Inferior parietal cortex (tissue), 1 donor: ENCODE results near the gene LYAR.
"Not testable (repeated sequence)": the region's sequence is repeated elsewhere in the genome, so short reads cannot be mapped to it uniquely, and the experiment has no call there.

Source experiments
- DNase-seq: peaks from one replicate; pipeline ENCODE4 v3.0.0-alpha.2; 2016; ENCODE audit errors: extremely low spot score

LYAR gene

DNA sequence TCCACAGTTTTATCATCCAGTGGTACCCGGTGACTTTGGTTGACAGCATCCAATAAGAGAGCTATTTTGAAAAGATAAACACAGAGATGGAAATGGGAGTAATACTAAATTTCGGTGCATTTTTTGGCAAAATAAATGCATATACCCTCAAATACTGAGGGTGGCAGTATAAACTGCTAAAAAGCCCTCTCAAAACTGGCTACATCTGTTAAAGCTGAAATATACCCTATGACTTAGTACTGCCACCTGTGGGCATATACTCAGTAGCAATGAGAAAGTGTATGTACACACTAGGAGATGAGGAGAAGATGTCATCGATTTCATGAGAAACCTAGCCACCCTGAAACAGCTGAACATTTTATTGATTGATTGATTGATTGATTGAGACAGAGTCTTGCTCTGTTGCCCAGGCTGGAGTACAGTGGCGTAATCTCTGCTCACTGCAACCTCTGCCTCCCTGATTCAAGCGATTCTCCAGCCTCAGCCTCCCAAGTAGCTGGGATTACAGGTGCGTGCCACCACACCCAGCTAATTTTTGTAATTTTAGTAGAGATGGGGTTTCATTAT is 29.7 kb downstream of the LYAR start:
- DNase-seq = no peak

DNA sequence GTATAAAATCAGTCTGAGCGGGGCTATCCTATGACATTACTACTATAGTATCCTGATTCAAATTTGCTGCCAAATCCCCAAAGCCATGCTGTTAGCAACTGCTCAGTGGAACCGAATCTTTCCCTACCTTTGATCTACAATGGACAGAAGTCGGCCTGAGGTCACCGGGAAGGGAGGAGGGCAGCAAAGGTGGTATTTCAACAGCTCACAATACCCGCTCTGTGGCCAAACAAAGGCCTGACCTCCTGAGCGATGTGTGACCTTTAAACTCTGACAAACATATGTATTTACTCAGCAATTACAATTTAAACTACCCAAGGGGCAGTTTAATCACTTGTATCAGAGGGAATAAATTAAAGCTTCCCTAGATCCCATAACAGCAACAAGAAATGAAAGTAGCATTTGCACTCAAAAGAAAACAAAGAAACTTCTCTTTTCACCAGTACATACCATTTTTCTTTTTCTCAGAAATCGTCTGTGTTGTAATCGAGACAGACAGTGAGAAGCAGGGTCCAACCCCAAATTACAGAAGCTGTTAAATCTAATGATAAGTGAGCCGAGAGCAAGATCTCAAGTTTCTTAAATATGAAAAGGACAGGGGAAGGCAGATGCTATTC is 30.4 kb downstream of the LYAR start:
- no peak for DNase-seq

DNA sequence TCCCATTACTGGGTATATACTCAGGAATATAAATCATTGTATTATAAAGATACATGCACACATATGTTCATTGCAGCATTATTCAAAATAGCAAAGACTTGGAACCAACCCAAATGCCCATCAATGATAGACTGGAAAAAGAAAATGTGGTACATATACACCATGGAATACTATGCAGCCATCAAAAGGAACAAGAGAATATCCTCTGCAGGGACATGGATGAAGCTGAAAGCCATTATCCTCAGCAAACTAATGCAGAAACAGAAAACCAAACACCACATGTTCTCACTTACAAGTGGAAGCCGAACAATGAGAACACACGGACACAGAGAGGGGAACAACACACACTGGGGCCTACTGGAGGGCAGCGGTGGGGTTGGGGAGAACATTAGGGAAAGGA is 32.2 kb downstream of the LYAR start:
- DNase-seq = not testable (repeated sequence)

DNA sequence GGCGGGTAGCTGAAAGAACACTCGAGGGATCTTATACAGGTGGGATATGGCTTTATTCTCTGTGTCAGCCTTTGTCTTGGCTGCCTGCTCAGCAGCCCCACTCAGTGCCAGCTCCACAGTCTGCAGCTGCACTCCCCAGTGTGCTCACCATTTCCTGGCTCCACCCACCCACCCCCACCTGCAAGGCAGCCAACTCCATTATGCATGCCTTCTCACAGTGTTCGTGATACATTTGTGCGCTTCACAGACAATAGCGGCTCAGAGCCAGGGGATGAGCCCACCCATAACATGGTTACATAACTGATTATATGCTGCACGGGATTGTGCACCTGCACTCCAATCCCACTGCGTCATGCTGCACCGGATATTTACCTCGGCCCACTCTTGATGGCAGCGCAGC is 33.2 kb downstream of the LYAR start:
- no peak for DNase-seq

DNA sequence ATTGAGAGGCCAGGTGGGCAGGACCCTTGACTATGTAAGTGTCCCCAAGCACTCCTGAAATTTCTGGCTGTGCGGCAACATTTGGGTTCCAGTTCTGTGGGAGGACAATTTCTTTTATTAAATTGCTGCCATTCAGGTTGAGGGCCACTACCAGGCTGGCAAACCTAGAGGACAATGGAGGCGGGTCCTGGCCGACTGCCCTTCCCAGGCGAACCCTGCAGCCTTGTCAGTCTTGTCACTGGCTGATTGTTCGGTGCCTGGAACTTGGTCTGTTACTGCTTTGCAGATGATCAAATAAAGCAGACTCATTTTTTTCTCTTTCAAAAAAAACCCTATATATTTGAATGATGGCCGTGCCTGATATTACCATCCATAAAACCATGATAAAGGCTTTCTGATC is 35.3 kb downstream of the LYAR start:
- DNase-seq = peak; percentile 62

DNA sequence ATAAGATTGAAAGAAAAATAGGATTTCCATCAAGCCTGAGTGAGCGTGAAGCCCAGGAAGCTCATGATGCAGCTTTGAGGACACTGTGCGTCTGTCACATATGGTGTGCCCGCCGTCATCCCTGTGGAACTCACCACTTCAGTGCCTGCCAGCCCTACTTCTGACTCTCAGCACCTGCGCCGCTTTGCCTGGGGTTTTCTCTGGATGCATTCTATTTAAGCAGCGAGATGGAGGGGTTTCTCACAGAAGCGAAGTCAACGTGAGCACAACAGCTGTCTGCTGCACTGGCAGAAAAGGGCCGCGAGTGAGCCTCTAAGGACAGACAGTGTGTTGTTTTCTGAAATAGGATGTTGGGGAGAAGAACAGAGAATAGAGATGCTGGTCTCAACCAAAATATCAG is 35.8 kb downstream of the LYAR start:
- no peak for DNase-seq

DNA sequence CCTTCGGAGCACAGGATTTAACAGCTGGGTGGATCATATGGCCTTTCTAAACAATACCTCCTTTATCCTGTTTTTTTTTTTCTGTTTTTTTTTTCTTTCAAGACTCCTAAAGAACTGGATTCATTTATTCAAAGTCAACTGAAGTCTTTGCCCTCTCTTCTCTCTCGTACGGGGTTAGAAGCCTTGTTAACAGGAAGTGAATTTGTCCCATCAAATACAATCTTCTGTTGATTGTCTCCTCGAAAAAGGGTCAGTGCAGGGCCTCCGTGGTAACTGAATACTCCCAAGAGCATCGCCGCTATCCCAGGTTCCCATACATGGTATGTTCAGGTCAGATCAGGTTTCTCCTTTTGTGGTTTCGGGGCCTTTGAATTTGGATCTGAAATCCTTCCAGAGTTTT is 40.1 kb downstream of the LYAR start:
- DNase-seq = no peak

DNA sequence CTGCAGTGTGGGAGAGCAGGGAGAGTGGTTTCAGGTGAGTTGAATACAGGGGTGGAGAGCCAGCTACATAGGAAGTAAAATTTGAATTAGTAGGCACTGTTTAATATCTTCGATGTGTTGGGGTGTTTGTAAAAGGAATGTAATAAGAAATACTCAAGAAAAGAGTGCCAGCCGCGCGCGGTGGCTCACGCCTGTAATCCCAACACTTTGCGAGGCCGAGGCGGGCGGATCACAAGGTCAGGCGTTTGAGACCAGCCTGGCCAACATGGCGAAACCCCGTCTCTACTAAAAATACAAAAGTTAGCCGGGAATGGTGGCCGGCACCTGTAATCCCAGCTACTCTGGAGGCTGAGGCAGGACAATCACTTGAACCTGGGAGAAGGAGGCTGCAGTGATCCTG is 40.6 kb downstream of the LYAR start:
- not testable (repeated sequence) for DNase-seq

DNA sequence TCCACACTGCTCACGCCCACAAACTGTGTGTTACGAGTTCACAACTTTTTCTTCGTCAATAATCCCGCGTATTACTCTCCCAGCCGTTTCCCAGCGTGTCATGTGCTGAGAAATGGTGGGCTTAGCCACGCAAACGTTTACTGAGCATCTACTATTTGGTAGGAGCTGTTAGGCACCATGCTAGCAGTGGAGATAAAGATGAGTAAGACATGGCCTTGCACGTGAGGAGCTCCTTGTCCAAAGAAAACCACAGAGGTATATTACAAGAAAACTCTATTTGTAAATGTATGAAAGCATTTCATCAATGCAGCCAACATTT is 41.1 kb downstream of the LYAR start:
- DNase-seq = no peak

DNA sequence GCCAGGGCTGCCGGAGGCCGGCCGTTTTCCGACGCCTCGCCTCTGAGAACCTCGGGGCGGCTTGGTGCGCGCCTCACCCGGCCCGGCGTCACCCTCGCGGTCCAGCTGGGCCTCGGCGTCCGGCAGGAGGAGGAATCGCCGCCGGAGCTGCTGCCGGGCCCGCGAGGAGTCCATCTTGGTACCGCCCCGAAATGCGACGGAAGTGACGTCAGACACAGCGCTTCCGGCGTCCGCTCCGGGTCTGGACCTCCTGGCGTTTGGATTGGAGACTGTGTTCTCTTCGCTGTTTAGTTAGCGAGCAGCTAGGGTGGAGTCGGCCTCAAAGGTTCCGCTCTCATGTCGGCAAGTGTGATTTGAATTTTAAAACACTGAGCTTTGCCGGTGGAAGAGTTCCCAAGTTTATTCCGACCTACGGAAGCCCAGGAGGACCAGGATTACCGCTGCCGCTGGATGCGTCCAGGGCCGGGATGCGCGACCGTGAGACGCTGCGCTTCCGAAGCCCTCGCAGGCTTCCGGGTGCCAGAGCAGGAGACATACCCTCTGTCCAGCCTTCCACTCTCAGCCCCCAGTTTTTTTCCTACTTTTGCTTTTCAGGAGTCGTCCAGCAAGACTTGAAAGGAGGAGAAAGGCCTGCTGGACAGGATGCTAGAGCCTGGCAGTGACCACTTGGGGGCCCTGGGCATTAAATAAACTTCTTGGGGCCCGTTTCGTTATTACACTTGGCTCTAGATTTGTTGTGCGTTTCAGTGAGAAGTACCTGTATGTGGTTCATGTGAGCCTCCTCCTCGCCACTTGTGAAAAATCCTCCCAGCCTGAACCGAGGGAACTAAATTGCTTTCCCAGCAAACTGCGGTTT is 41.7 kb downstream of the LYAR start, which contains the start of gene TMEM128:
TMEM128 (minus strand) TSS at position 195 of the 856 bp plus-strand sequence; CDS start at position 174, 21 bp downstream.
- peak; percentile 98 for DNase-seq

DNA sequence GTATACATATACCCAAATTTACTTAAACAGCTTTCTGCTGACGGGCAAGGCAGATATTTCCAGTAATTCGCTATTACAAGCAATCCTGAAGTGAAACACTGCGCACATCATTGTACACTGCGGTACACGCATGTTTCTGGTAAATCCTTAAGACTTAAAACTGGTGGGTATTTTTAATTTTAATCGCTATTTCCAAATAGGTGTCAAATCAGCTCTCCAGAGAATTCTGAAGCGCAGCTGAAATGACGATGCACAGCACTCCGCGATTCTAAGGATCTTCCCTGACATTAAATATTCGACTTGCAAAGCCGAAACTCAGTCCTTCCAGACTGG is 42.3 kb downstream of the LYAR start:
- no peak for DNase-seq

DNA sequence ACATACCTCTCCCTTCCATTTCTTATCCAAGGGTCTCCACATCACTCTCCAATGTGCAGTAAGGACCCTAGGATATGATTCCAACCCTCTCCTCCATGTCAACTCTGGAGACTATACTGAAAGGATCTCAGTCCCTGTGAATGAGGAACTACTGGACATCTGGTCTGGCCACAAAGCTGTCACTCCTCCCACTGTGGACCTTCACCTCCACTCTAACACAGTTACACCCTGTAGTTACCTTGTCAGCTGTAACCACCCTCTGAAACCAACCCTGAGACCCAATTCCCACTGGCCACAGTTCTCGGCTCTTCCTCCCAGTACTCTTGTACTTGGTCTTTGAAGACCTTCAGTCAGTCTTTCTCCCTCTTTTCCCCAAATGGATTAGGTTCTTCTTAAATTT is 44.8 kb downstream of the LYAR start:
- no peak for DNase-seq

DNA sequence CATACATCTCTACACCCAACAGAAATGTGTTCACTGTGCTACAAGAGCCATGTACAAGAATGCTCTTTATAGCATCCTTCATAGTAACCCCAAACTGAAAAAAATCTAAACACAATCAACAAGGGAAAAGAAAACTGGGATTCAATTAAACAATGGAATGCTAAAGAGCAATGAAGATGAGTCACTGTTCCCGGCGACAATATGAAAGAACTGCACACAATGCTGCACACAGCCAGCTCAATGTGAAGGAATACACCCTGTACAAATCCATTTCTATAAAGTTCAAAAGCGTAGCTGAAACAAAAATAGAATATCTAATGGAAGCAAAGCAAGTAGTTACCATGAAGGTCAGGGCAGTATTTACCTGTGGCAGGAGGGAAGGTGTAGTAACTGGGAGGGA is 50.4 kb downstream of the LYAR start:
- not testable (repeated sequence) for DNase-seq

DNA sequence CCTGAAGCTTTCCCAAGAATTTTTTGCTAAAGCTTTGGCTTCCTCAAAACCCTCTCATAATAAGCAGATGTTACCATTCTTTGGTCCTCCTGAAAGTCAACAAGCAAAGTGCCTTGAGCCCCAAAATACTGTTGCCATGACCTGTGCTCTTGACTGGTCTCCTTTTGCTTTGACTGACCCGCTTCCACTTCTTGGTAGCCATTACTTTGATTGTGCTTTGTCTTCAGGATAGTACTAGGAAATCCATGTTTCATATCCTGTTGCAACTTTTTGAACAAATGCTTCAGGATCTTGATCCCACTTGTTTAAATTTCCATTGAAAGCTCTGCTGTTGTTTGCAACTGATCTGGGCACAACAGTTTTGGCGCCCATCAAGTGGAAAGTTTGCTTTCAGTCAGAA is 56.3 kb downstream of the LYAR start:
- DNase-seq = no peak

DNA sequence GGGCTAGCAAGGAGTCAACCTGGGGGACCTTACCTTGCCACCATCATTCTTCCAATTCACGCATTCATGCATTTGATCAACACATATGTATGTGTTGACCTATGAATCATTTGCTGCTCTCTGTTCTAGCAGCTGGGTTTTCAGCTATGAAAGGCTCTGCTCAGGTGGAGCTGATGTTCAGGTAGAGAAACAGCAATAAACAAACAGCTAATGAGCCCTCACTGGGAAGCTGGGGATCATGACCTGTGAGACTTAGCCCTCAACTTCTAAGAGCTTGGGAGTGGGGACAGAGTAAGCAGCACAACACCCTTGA is 61.6 kb downstream of the LYAR start:
- no peak for DNase-seq

DNA sequence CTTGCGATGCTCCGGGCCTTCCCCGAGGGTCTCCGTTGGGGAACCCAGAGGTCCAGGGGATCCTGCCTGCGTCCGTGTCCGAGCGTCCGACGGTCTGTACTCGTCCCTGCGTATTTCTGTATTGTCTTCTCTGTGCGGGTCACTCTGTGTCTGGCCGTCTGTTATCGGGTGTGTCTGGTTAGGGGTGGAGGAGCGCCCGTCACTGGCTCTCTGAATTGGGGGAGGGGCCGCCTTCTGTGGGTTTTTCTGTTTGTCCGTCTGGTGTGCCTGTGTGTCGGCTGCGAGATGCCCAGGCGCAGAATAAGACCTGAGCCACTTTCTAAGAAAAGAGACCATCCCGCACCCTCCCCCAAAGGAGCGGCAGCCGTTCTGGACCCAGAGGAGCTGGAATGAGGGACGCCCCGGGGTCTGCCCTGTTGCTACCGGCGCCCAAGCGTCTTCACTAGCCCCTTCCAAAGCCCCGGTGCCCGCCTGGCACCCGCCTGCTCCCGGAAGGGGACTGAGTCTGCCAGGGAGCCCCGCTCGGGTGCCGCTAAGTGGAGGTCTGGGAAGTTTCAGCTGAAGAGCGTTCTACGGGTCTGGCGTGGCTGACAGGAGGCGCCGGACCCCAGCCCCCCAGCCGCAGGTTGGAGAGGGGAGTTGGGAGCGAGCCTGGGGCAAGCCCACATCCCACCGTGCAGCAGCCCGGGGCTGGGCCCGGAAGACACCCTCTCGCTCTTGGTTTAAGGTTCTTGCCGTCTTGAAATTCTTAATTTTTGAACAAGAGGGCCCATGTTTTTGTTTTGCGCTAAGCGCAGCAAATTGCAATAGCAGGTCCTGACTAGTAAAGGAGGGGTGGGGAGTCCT is 62.2 kb downstream of the LYAR start:
- no peak for DNase-seq

DNA sequence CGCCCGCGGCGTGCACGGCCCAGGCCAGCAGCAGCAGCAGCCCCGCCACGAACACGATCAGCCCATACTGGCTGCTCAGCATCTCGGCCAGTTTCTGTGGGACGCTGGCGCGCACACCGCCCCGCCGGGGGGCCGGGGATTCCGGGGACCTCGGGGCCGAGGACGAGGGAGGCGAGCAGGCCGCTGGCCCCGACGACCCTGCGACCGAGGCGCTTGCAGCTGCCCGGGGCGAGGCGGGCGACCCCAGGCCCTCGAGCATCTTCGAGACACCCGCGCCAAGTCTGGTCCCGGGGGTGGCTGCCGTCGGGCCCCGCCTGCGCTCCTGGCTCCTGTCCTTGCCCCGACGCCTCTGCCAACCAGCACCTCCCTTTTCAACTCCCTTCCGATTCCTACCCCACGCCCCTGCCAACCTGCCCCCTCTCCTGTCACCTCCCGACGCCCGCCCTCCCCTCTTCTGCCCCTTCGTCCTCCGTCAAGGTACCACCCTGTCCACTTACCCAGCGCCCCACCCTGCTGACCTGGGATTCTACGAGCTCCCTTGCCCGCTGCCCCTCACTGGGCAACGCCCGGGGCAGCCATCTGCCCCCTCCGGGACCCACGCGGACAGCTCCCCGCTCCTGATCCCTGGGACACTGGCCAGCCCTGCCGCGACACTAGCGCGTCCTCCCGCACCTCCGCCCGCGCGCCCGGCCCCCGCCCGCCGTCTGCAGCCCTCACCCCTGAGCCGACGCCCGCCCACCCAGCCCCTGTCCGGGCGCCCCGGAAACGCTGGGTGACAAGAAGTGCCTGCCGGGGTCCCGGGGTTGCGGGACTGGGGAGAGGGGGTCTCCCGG is 63.1 kb downstream of the LYAR start, which contains the start of gene OTOP1:
OTOP1 (minus strand) TSS at position 324 of the 833 bp plus-strand sequence; CDS start at position 259, 65 bp downstream.
- no peak for DNase-seq

DNA sequence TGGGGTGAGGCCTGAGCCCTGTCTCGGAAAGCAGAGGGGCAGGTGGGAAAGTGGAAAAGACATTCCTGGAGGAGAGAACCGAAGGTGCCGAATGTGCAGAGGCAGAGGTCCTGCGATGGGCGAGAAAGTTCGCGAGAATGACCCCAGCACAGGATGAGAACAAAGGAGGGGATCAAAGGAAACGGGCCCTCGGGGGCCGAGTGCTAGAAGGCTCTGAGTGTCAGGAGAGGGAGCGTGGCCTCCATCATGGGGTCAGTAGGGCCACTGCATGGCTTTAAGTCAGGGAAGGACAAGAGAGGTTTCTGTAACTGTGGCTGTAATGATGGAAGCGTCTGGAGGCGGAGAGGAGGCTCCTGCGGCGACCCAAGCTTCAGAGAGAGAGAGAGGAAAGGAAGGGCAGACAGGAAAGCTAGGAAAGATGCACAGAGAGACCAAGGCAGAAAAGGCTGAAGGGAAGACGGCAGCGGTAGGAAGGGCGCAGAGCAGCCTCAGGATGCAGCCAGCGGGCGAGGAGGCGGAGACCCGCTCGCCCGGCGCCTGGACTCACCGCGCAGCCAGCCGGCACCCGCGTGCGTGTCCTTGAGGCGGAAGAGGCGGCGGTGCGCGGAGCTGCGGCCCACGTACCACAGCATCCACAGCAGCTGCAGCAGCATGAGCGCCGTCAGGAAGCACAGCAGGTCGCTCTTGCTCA is 63.9 kb downstream of the LYAR start:
- no peak for DNase-seq
